IMR-90 (cell line): ENCODE measurements around the gene FXR2.

ENCODE experiments used
- CEBPB ChIP-seq: IDR thresholded peaks from 2 replicates; pipeline ENCODE4 v1.6.1; 2012; ENCODE audit warnings: low read depth, low read length, improper control_type of control experiment
- CHD1 ChIP-seq: IDR thresholded peaks from 2 replicates; pipeline ENCODE4 v1.6.1; 2012; ENCODE audit warnings: low read depth, low read length, improper control_type of control experiment
- CTCF ChIP-seq: conservative IDR thresholded peaks from 2 replicates; pipeline ENCODE4 v1.5.1; 2012; ENCODE audit warnings: mild to moderate bottlenecking, low read depth, low read length, improper control_type of control experiment
- ELK1 ChIP-seq: fragments of 150-350 bp; IDR thresholded peaks from 2 replicates; pipeline ENCODE4 v1.6.1; 2016; ENCODE audit warnings: low read depth, mild to moderate bottlenecking, low read length, moderate library complexity, borderline replicate concordance
- FOS ChIP-seq: fragments of 150-350 bp; IDR thresholded peaks from 2 replicates; pipeline ENCODE4 v1.6.1; 2016; ENCODE audit warnings: low read depth, low read length
- MAFK ChIP-seq: IDR thresholded peaks from 2 replicates; pipeline ENCODE4 v1.6.1; 2012; ENCODE audit warnings: low read depth, low read length, improper control_type of control experiment
- MAZ ChIP-seq: IDR thresholded peaks from 2 replicates; pipeline ENCODE4 v1.6.1; 2012; ENCODE audit warnings: low read depth, mild to moderate bottlenecking, low read length, improper control_type of control experiment, moderate library complexity, borderline replicate concordance
- MXI1 ChIP-seq: IDR thresholded peaks from 2 replicates; pipeline ENCODE4 v1.6.1; 2012; ENCODE audit warnings: low read depth, mild to moderate bottlenecking, low read length, moderate library complexity, borderline replicate concordance
- POLR2A ChIP-seq: IDR thresholded peaks from 2 replicates; pipeline ENCODE4 v1.6.1; 2012; ENCODE audit warnings: mild to moderate bottlenecking, low read depth, low read length
- RAD21 ChIP-seq: IDR thresholded peaks from 2 replicates; pipeline ENCODE4 v1.6.1; 2012; ENCODE audit warnings: low read length, improper control_type of control experiment
- RCOR1 ChIP-seq: IDR thresholded peaks from 2 replicates; pipeline ENCODE4 v1.6.1; 2012; ENCODE audit warnings: mild to moderate bottlenecking, low read length, improper control_type of control experiment; ENCODE audit not compliant: insufficient replicate concordance
- RFX5 ChIP-seq: IDR thresholded peaks from 2 replicates; pipeline ENCODE4 v1.8.0; 2012; ENCODE audit warnings: low read depth, mild to moderate bottlenecking, low read length, moderate library complexity
- USF2 ChIP-seq: fragments of 150-350 bp; IDR thresholded peaks from 2 replicates; pipeline ENCODE4 v1.6.1; 2017; ENCODE audit warnings: mild to moderate bottlenecking, antibody characterized with exemption, low read length, low read depth

- TF ChIP-seq CTCF (no peak), FOS (no peak), ELK1 (no peak), POLR2A (no peak), RCOR1 (no peak), CHD1 (no peak), USF2 (no peak), MAFK (no peak), RAD21 (no peak), RFX5 (no peak), CEBPB (no peak), MAZ (no peak), MXI1 (no peak)
Observed at GRCh38 chr17:7615265-7615747, 609 bp upstream of the FXR2 start.
